Esophagus squamous epithelium (tissue), 4 donors: ENCODE measurements around the gene ZNF138.

ENCODE experiments used
- CTCF ChIP-seq, 6 experiments: fragments of 450-650 bp in 4 of 6; fragments of 200-600 bp in 2 of 6; sonication (generic) in 2 of 6; IDR thresholded peaks; one replicate each; pipeline ENCODE4 v1.5.1; 2016 to 2019; ENCODE audit warnings: antibody characterized with exemption in 6 of 6, mild to moderate bottlenecking in 4 of 6, moderate library complexity in 4 of 6
- POLR2A ChIP-seq, 4 donors: fragments of 450-650 bp; IDR thresholded peaks; one replicate each; pipeline ENCODE4 v1.6.1; 2017; ENCODE audit warnings: antibody characterized with exemption in 4 of 4, mild to moderate bottlenecking in 4 of 4, moderate library complexity in 3 of 4

GRCh38 chr7:64863021-64863420 is 68.8 kb downstream of the ZNF138 start:
- TF ChIP-seq CTCF (IDR thresholded peaks at IDR 0.05) (no peak), POLR2A (IDR thresholded peaks at IDR 0.05) (no peak)
